HCT116 (cell line): Measurements from ENCODE around the gene NR2E1.

Experiments
- POLR2AphosphoS5 ChIP-seq: IDR thresholded peaks from 2 replicates; pipeline ENCODE4 v1.6.1; 2011; ENCODE audit warnings: mild to moderate bottlenecking, low read depth, low read length, moderate library complexity
- YY1 ChIP-seq: IDR thresholded peaks from 2 replicates; pipeline ENCODE4 v1.6.1; 2011; ENCODE audit warnings: low read length, low read depth, moderate library complexity, mild to moderate bottlenecking; ENCODE audit not compliant: insufficient replicate concordance; ENCODE audit errors: extremely low read depth
- TF ChIP-seq, protein P1 (sequence below): IDR thresholded peaks from 2 replicates; pipeline ENCODE4 v1.6.1; 2011; ENCODE audit warnings: mild to moderate bottlenecking, low read length, moderate library complexity; ENCODE audit not compliant: insufficient replicate concordance; ENCODE audit errors: extremely low read depth
- TF ChIP-seq, protein P2 (sequence below): IDR thresholded peaks from 2 replicates; pipeline ENCODE4 v1.6.1; 2012; ENCODE audit warnings: low read depth

DNA sequence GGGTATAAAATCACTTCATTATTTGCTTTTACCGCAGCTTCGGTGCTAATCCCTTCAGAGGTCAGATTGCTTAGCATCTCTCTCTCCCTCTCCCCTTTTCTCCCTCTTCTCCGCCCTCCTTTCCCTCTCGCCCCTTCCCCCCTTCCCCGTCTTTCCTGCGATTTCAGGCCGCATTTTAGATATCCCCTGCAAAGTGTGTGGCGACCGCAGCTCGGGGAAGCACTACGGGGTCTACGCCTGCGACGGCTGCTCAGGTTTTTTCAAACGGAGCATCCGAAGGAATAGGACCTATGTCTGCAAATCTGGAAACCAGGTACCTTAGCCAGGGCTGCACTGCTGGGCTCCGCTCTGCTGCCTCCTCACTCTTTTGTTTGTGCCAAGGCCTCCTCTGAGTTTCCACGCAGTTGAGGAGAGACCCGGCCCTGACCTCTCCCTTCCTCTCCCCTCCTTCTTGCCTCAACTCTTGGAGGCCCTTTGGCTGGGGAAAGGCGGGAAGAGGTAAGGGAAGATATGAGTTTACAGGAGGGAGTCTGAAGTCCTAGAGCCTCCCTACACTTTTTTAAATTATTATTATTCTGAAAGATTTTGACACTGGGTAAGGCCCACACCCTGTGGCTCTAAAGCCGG lies 5.6 kb downstream of the NR2E1 start:
- TF ChIP-seq, protein P1, sequence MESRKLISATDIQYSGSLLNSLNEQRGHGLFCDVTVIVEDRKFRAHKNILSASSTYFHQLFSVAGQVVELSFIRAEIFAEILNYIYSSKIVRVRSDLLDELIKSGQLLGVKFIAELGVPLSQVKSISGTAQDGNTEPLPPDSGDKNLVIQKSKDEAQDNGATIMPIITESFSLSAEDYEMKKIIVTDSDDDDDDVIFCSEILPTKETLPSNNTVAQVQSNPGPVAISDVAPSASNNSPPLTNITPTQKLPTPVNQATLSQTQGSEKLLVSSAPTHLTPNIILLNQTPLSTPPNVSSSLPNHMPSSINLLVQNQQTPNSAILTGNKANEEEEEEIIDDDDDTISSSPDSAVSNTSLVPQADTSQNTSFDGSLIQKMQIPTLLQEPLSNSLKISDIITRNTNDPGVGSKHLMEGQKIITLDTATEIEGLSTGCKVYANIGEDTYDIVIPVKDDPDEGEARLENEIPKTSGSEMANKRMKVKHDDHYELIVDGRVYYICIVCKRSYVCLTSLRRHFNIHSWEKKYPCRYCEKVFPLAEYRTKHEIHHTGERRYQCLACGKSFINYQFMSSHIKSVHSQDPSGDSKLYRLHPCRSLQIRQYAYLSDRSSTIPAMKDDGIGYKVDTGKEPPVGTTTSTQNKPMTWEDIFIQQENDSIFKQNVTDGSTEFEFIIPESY = no peak
- TF ChIP-seq POLR2AphosphoS5 (no peak), YY1 (no peak)
- TF ChIP-seq, protein P2, sequence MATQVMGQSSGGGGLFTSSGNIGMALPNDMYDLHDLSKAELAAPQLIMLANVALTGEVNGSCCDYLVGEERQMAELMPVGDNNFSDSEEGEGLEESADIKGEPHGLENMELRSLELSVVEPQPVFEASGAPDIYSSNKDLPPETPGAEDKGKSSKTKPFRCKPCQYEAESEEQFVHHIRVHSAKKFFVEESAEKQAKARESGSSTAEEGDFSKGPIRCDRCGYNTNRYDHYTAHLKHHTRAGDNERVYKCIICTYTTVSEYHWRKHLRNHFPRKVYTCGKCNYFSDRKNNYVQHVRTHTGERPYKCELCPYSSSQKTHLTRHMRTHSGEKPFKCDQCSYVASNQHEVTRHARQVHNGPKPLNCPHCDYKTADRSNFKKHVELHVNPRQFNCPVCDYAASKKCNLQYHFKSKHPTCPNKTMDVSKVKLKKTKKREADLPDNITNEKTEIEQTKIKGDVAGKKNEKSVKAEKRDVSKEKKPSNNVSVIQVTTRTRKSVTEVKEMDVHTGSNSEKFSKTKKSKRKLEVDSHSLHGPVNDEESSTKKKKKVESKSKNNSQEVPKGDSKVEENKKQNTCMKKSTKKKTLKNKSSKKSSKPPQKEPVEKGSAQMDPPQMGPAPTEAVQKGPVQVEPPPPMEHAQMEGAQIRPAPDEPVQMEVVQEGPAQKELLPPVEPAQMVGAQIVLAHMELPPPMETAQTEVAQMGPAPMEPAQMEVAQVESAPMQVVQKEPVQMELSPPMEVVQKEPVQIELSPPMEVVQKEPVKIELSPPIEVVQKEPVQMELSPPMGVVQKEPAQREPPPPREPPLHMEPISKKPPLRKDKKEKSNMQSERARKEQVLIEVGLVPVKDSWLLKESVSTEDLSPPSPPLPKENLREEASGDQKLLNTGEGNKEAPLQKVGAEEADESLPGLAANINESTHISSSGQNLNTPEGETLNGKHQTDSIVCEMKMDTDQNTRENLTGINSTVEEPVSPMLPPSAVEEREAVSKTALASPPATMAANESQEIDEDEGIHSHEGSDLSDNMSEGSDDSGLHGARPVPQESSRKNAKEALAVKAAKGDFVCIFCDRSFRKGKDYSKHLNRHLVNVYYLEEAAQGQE = no peak
